GM18517 (cell line): ENCODE data around the gene AGBL5.

Source experiments
- ATAC-seq: cut with Tn5 transposase; IDR thresholded peaks from one replicate; pipeline ENCODE4 v1.9.1; 2021; ENCODE audit warnings: mild to moderate bottlenecking, moderate library complexity; ENCODE audit not compliant: unreplicated experiment

AGBL5 gene

GRCh38 chr2:27050996-27051901, at the start of gene AGBL5:
Gene AGBL5 (plus strand): TSS chr2:27051668. CDS start chr2:27052959, 1,291 bp downstream.
- peak; percentile 74 for ATAC-seq

GRCh38 chr2:27001950-27002349, 49.5 kb upstream of the AGBL5 start:
- ATAC-seq, result no peak

- ATAC-seq, result no peak
Observed at GRCh38 chr2:27003007-27003406, 48.5 kb upstream of the AGBL5 start.

- ATAC-seq, result no peak
Observed at GRCh38 chr2:27003857-27004256, 47.6 kb upstream of the AGBL5 start.

GRCh38 chr2:27006602-27007415, 44.7 kb upstream of the AGBL5 start:
- ATAC-seq, result no peak

GRCh38 chr2:27007416-27008374, 43.8 kb upstream of the AGBL5 start:
- ATAC-seq, result no peak

GRCh38 chr2:27008678-27009077, 42.8 kb upstream of the AGBL5 start:
- no peak for ATAC-seq

- no peak for ATAC-seq
Observed at GRCh38 chr2:27009083-27009482, 42.4 kb upstream of the AGBL5 start.

- no peak for ATAC-seq
Observed at GRCh38 chr2:27009716-27010115, 41.8 kb upstream of the AGBL5 start.

- no peak for ATAC-seq
Observed at GRCh38 chr2:27010139-27010538, 41.3 kb upstream of the AGBL5 start.

GRCh38 chr2:27013738-27014137, 37.7 kb upstream of the AGBL5 start:
- no peak for ATAC-seq

GRCh38 chr2:27014771-27015433, 36.6 kb upstream of the AGBL5 start:
- no peak for ATAC-seq

GRCh38 chr2:27016801-27017325, 34.6 kb upstream of the AGBL5 start:
- no peak for ATAC-seq

- no peak for ATAC-seq
Observed at GRCh38 chr2:27018142-27018541, 33.3 kb upstream of the AGBL5 start.

- no peak for ATAC-seq
Observed at GRCh38 chr2:27019459-27019858, 32.0 kb upstream of the AGBL5 start.

GRCh38 chr2:27019931-27020855, 31.3 kb upstream of the AGBL5 start:
- no peak for ATAC-seq

- no peak for ATAC-seq
Observed at GRCh38 chr2:27021253-27022049, 30.0 kb upstream of the AGBL5 start.

- ATAC-seq, result no peak
Observed at GRCh38 chr2:27023740-27024139, 27.7 kb upstream of the AGBL5 start.
